ENCODE measurements around the gene BRSK1. TPM values are rescaled to one million over a fixed set of nuclear protein-coding genes. Genes with fewer than 3 reads are reported as not detected.

BRSK1 gene
- total and polyA plus RNA-seq, 2 of the 13 experiments (the other 11 are each of a cell fraction or from before 2014, with no cell fraction given) = 0.18 to 1.2 TPM

DNA sequence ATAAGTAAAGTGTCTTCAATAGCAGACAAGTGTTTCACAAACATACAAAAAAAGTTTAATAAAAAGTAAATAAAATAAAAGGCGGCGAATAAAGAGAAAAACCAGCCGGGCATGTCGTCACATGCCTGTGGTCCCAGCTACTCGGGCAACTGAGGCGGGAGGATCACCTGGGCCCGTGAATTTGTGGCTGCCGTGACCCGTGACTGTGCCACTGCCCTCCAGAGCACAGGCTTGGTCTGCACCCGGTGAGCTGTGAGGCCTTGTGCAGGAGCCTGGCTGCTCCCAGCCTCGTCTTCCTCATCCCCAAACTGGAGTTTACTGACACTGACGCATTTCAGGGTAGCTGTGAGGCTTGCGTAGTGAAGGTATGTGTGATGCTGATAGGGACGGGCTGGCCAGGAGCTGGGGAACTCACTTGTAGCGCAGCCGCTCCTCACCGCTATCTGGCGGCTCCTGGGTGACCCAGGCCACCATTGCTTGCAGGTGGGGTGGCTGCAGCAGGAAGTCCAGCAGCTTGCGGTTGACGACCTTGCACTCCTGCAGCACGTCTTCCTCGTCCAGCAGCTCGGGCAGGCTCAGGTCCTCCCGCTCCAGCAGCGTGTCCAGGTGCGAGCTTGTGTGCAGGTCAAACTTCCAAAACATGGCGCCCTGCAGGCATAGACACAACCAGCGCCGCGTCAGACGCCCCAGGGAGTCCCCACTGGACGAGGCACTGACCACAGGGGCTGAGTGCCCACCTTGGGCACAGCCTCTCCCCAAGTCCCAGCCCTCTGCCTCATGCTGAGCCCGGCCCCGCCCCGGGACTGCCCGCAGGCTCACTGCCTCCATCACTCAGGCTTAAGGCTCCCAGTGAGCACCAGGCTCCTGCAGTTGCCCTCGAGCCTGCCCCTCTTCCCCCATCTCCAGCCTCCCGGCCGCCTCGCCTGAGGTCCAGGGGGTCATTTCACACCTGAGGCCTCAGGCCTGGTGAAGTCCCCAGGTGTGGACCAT is 37.0 kb upstream of the BRSK1 start:
- CTCF ChIA-PET (ENCODE audit: low intra/inter-chr PET ratio, low total read pairs) = no interaction called here
- H3K4me1 ChIP-seq (ENCODE audit: insufficient read depth, low read length) = peaks cover 29% of the 10 kb centered on the region
- no peaks in the 10 kb centered on the region for H3K9me3 ChIP-seq (ENCODE audit: low read length)
- peaks cover 42% of the 10 kb centered on the region for H4K20me1 ChIP-seq (ENCODE audit: insufficient read depth, low read length)
- H2AFZ ChIP-seq (ENCODE audit: low read length) = no peak overlapping the region
- in situ Hi-C loops (cut with HindIII; ENCODE audit: extremely low pct_ligation_motif_present, low pct_unique_long_range_greater_than_20kb) = no loop called here
- no peak overlapping the region for H3K4me3 ChIP-seq (replicated peaks in 1 of 3; ENCODE audit: insufficient read depth in 1 of 3, low read depth in 2 of 3, low read length in 3 of 3)
- POLR2A ChIA-PET = interaction anchor here (0.9 kb wide), 2 partner anchors 13 to 40 kb away, joined by 3 to 5 read pairs; partner anchors contain the start of gene PPP6R1
- TF ChIP-seq, protein P1, sequence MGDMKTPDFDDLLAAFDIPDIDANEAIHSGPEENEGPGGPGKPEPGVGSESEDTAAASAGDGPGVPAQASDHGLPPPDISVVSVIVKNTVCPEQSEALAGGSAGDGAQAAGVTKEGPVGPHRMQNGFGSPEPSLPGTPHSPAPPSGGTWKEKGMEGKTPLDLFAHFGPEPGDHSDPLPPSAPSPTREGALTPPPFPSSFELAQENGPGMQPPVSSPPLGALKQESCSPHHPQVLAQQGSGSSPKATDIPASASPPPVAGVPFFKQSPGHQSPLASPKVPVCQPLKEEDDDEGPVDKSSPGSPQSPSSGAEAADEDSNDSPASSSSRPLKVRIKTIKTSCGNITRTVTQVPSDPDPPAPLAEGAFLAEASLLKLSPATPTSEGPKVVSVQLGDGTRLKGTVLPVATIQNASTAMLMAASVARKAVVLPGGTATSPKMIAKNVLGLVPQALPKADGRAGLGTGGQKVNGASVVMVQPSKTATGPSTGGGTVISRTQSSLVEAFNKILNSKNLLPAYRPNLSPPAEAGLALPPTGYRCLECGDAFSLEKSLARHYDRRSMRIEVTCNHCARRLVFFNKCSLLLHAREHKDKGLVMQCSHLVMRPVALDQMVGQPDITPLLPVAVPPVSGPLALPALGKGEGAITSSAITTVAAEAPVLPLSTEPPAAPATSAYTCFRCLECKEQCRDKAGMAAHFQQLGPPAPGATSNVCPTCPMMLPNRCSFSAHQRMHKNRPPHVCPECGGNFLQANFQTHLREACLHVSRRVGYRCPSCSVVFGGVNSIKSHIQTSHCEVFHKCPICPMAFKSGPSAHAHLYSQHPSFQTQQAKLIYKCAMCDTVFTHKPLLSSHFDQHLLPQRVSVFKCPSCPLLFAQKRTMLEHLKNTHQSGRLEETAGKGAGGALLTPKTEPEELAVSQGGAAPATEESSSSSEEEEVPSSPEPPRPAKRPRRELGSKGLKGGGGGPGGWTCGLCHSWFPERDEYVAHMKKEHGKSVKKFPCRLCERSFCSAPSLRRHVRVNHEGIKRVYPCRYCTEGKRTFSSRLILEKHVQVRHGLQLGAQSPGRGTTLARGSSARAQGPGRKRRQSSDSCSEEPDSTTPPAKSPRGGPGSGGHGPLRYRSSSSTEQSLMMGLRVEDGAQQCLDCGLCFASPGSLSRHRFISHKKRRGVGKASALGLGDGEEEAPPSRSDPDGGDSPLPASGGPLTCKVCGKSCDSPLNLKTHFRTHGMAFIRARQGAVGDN (CRISPR knock-in tag; IDR thresholded peaks at IDR 0.05) = 0 out of 2 replicates have a peak, but pooled peaks have one; percentile 11
- TF ChIP-seq, protein P2, sequence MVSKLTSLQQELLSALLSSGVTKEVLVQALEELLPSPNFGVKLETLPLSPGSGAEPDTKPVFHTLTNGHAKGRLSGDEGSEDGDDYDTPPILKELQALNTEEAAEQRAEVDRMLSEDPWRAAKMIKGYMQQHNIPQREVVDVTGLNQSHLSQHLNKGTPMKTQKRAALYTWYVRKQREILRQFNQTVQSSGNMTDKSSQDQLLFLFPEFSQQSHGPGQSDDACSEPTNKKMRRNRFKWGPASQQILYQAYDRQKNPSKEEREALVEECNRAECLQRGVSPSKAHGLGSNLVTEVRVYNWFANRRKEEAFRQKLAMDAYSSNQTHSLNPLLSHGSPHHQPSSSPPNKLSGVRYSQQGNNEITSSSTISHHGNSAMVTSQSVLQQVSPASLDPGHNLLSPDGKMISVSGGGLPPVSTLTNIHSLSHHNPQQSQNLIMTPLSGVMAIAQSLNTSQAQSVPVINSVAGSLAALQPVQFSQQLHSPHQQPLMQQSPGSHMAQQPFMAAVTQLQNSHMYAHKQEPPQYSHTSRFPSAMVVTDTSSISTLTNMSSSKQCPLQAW (CRISPR knock-in tag; IDR thresholded peaks at IDR 0.05) = no peak
- TF ChIP-seq JARID2 (CRISPR knock-in tag; IDR thresholded peaks at IDR 0.05; ENCODE audit: insufficient replicate concordance) = no peak
- no peak for TF ChIP-seq TBX3 (IDR thresholded peaks at IDR 0.05; ENCODE audit: borderline replicate concordance)
- TF ChIP-seq ZNF558 (CRISPR knock-in tag; IDR thresholded peaks at IDR 0.05; ENCODE audit: borderline replicate concordance) = no peak
- no peak for TF ChIP-seq DNMT3B (CRISPR knock-in tag; conservative IDR thresholded peaks at IDR 0.05)
- peak; percentile 76 for TF ChIP-seq AGO2 (optimal IDR thresholded peaks at IDR 0.05; ENCODE audit: low read depth, low read length)
- H3K4me2 ChIP-seq (ENCODE audit: low read depth, low read length) = no peak overlapping the region
- H3K79me2 ChIP-seq (ENCODE audit: insufficient read depth, low read length) = peaks cover 45% of the 10 kb centered on the region
- no TSS peak for BruUV-seq (replicated peaks)
- H3K27ac ChIP-seq (ENCODE audit: extremely low read length, insufficient read depth, low read length) = no peak overlapping the region
- 93% methylated on average over 25 of the region's 40 CpGs for WGBS (ENCODE audit: low lambda C conversion rate)
- ATAC-seq (no peak), FAIRE-seq (no peak), DNase-seq (ENCODE audit: low spot score) (no peak)
- H3K36me3 ChIP-seq (replicated peaks in 1 of 2; ENCODE audit: control insufficient read depth in 1 of 2, insufficient read depth in 2 of 2, low read length in 2 of 2) = peaks cover 37 to 78% of the 10 kb centered on the region in 2 experiments
- H3K27me3 ChIP-seq (ENCODE audit: control insufficient read depth in 1 of 2, insufficient read depth in 2 of 2, low read length in 2 of 2) = no peaks in the 10 kb centered on the region
- H3K9ac ChIP-seq (ENCODE audit: insufficient read depth, low read depth, low read length) = no peak overlapping the region
- intact Hi-C loops (cut with micrococcal nuclease; ENCODE audit: unreplicated experiment) = no loop called here
